WTC11 (cell line): ENCODE results near the gene SLC27A5. TPM values are rescaled to one million over a fixed set of nuclear protein-coding genes. Genes with fewer than 3 reads are reported as not detected.

Experiments
- AFF4 ChIP-seq: sonication (generic); formaldehyde crosslinking; IDR thresholded peaks from 2 replicates; pipeline ENCODE4 v1.8.1; 2023; ENCODE audit warnings: mild to moderate bottlenecking, missing genetic modification reagents, borderline replicate concordance
- ATF6 ChIP-seq: sonication (generic); formaldehyde crosslinking; IDR thresholded peaks from 2 replicates; pipeline ENCODE4 v1.8.1; 2023; ENCODE audit warnings: mild to moderate bottlenecking, missing genetic modification reagents
- CREB1 ChIP-seq: sonication (generic); formaldehyde crosslinking; IDR thresholded peaks from 2 replicates; pipeline ENCODE4 v1.8.0; 2023; ENCODE audit warnings: mild to moderate bottlenecking, missing genetic modification reagents
- CREM ChIP-seq: sonication (generic); formaldehyde crosslinking; IDR thresholded peaks from 2 replicates; pipeline ENCODE4 v1.8.1; 2022; ENCODE audit warnings: mild to moderate bottlenecking, missing genetic modification reagents, moderate library complexity
- ERG ChIP-seq: fragments of 250-450 bp; sonication (Bioruptor Pico); IDR thresholded peaks from 2 replicates; pipeline ENCODE4 v1.8.0; 2021; ENCODE audit warnings: mild to moderate bottlenecking
- FOXP1 ChIP-seq: sonication (generic); formaldehyde crosslinking; IDR thresholded peaks from 2 replicates; pipeline ENCODE4 v1.8.0; 2022; ENCODE audit warnings: missing genetic modification reagents, mild to moderate bottlenecking, moderate library complexity, borderline replicate concordance
- GRHL2 ChIP-seq: fragments of 250-450 bp; sonication (Bioruptor Pico); IDR thresholded peaks from 2 replicates; pipeline ENCODE4 v1.8.0; 2022; ENCODE audit warnings: mild to moderate bottlenecking, moderate library complexity; ENCODE audit not compliant: insufficient replicate concordance, severe bottlenecking
- HMGXB4 ChIP-seq: sonication (generic); formaldehyde crosslinking; IDR thresholded peaks from 2 replicates; pipeline ENCODE4 v1.8.1; 2023; ENCODE audit warnings: mild to moderate bottlenecking, moderate library complexity, missing genetic modification reagents
- JUN ChIP-seq: sonication (generic); formaldehyde crosslinking; IDR thresholded peaks from 2 replicates; pipeline ENCODE4 v1.8.0; 2023; ENCODE audit warnings: mild to moderate bottlenecking, missing genetic modification reagents
- KAT7 ChIP-seq: sonication (generic); formaldehyde crosslinking; IDR thresholded peaks from 2 replicates; pipeline ENCODE4 v1.8.1; 2023; ENCODE audit warnings: missing genetic modification reagents, mild to moderate bottlenecking, borderline replicate concordance
- MYBL2 ChIP-seq: sonication (generic); formaldehyde crosslinking; IDR thresholded peaks from 2 replicates; pipeline ENCODE4 v1.8.1; 2023; ENCODE audit warnings: mild to moderate bottlenecking, moderate library complexity, missing genetic modification reagents
- NR2C2 ChIP-seq: sonication (generic); formaldehyde crosslinking; IDR thresholded peaks from 2 replicates; pipeline ENCODE4 v1.8.0; 2022; ENCODE audit warnings: mild to moderate bottlenecking, missing genetic modification reagents
- PRDM15 ChIP-seq: sonication (generic); formaldehyde crosslinking; IDR thresholded peaks from 2 replicates; pipeline ENCODE4 v1.8.0; 2022; ENCODE audit warnings: missing genetic modification reagents
- PREB ChIP-seq: sonication (generic); formaldehyde crosslinking; IDR thresholded peaks from 2 replicates; pipeline ENCODE4 v1.8.1; 2022; ENCODE audit warnings: mild to moderate bottlenecking, missing genetic modification reagents, moderate library complexity, borderline replicate concordance
- TEAD4 ChIP-seq: sonication (generic); formaldehyde crosslinking; IDR thresholded peaks from 2 replicates; pipeline ENCODE4 v1.8.0; 2022; ENCODE audit warnings: mild to moderate bottlenecking, missing genetic modification reagents
- USF1 ChIP-seq: sonication (generic); formaldehyde crosslinking; IDR thresholded peaks from 2 replicates; pipeline ENCODE4 v1.8.0; 2022; ENCODE audit warnings: mild to moderate bottlenecking, missing genetic modification reagents
- ZBTB43 ChIP-seq: sonication (generic); formaldehyde crosslinking; IDR thresholded peaks from 2 replicates; pipeline ENCODE4 v1.8.1; 2023; ENCODE audit warnings: mild to moderate bottlenecking, missing genetic modification reagents
- ZMAT4 ChIP-seq: fragments of 250-450 bp; sonication (Bioruptor Pico); IDR thresholded peaks from 2 replicates; pipeline ENCODE4 v1.9.0; 2021; ENCODE audit warnings: mild to moderate bottlenecking
- ZNF232 ChIP-seq: sonication (generic); formaldehyde crosslinking; IDR thresholded peaks from 2 replicates; pipeline ENCODE4 v1.8.0; 2022; ENCODE audit warnings: mild to moderate bottlenecking, missing genetic modification reagents
- total RNA-seq: library from RNA; stranded (reverse); gene quantifications from 3 replicates; pipeline ENCODE4 v1.2.3, GENCODE V29; 2021

Gene SLC27A5
- total RNA-seq, 1 experiment from 2014 or later, result 21.9 TPM

- TF ChIP-seq PRDM15 (CRISPR knock-in tag) (peak; percentile 58), CREB1 (CRISPR knock-in tag) (0 out of 2 replicates have a peak, but pooled peaks have one; percentile 5), JUN (CRISPR knock-in tag) (no peak), FOXP1 (peak; percentile 69), ZBTB43 (CRISPR knock-in tag) (peak; percentile 60; the same call in 1 of the 2 replicates), ZNF232 (0 out of 2 replicates have a peak, but pooled peaks have one; percentile 76), PREB (no peak), AFF4 (CRISPR knock-in tag) (peak; percentile 79; the same call in 1 of the 2 replicates), HMGXB4 (CRISPR knock-in tag) (peak; percentile 38; the same call in 1 of the 2 replicates), CREM (peak; percentile 90), ERG (CRISPR knock-in tag) (peak; percentile 97), ATF6 (CRISPR knock-in tag) (no peak), ZMAT4 (CRISPR knock-in tag) (peak; percentile 95), USF1 (CRISPR knock-in tag) (peak; percentile 59), TEAD4 (CRISPR knock-in tag) (no peak), MYBL2 (CRISPR knock-in tag) (peak; percentile 64; the same call in 1 of the 2 replicates), KAT7 (CRISPR knock-in tag) (0 out of 2 replicates have a peak, but pooled peaks have one; percentile 14), NR2C2 (CRISPR knock-in tag) (peak; percentile 97), GRHL2 (CRISPR knock-in tag) (no peak)
Measured at GRCh38 chr19:58554494-58555368, 42.9 kb upstream of the SLC27A5 start, which contains the start of gene CHMP2A (continued).
